HG03521 (cell line): ENCODE results near the gene OCSTAMP.

Experiments used
- ATAC-seq: cut with Tn5 transposase; IDR thresholded peaks from one replicate; pipeline ENCODE4 v1.9.1; 2021; ENCODE audit warnings: mild to moderate bottlenecking, moderate library complexity; ENCODE audit not compliant: unreplicated experiment

Gene OCSTAMP

DNA sequence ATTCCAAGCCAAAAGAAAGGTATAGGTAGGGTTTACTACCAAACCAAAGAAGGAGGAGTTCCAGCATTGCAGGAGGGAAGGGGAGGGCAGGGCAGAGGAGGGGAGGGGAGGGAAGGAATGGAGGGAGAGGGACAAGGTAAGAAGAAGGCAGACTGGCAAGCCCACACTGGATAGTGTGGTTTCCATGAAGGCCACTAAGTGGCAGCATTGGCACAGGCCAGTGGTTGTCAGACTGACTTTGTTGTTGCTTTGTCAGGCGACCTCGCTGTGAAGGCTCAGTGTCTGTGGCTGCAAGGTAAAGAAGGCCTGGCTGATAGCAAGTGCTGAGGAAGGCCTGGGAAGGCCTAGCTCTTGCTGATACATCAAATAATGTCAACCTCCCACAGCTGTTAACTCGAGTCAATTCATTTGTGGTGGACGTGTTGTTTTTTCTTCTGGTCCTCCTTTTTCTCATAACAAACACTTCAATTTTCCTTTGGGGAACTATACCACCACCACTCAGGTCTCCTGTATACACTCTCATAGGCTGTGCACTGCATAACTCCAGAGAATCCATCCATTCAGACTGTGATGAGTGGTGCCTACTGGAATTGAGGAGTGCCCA lies 29.4 kb downstream of the OCSTAMP start:
- ATAC-seq, result no peak

DNA sequence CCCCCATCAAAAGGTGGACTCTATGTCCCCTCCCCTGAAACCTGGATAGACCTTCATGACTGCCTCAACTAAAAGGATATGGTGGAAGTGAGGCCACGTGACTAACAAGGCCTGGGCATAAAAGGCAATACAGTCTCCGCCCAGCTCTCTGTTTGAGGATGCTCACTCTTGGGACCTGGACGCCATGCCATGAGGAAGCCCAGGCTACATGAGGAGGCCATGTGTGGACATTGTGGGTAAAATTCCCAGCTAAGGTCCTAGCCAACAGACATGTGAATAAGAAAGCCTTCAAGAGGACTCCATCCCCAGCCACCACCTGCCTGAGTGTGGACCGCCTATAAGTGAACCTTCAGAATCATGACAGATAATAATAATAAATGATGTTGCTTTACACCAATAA lies 29.9 kb downstream of the OCSTAMP start:
- no peak for ATAC-seq

DNA sequence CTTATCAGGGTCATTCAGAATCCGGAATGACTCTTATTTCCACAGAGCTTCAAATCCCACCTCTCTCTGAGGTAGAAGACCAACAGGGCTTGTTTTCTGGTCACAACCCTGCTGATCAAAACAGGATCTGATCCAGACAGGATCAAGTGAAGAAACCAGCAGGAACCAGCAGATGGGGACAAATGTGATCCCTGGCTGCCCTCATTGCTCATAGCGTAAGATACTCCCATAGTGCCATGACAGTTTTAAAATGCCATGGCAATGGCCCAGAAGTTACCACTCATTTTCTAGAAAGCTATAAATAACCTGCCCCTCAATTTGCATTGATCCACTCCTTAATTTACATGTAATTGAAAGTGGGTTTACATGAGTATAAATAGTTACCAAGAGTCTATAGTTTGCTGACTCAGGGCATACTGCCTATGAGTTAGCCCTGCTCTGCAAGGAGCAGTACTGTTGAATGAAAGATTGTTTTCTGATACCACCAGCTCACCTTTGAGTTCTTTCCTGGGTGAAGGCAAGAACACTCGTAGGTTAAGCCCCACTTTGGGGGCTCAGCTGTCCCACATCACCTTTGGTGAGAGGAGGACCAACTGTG lies 30.9 kb downstream of the OCSTAMP start:
- ATAC-seq, result no peak

DNA sequence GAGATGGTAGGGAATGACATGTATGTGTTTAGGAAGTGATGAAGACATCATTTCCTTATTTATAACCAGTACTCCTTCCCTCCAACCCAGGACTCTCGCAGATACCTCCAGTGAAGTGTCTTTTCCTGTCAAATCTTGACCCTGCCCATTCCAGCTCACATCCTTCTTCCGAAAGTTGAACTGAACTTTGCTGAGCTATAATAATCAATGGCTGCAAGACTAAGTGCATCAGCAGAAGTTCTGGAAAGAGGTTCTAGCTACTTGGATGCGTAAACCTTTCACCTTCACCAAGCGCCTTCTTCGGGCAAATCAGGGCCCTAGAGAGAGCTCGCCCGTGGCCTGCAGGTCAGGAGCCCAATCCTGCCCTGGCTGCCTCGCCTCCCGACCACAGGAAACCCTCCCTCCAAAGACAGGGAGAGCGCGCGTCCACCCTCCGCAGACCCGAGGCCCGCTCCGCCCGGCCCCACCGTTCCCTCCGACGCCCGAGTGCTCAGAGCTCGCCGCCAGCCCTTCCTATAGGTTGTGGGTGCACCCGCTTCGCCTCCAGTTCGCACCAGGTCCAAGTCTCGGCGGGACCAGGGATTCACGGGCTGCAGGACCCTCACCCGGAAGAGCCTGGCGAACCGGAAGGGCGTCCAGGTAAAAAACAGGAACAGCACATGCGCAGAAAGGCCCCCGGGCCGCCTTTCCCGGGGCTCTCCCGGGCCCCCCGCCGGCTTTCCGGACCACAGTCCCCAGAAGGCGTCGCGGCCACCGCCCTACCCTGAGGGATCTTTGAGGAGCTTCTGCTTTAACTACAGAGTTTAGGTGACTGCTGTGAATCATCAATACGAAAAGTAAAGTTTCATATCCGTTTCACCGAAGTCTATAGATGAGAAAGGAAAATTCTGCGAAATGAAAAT lies 37.3 kb downstream of the OCSTAMP start, which contains the start of gene ZNF334:
Gene ZNF334, minus strand, starts transcription at position 617 of the 902 bp plus-strand sequence. CDS start 1,457 bp downstream, outside the sequence.
- no peak for ATAC-seq

DNA sequence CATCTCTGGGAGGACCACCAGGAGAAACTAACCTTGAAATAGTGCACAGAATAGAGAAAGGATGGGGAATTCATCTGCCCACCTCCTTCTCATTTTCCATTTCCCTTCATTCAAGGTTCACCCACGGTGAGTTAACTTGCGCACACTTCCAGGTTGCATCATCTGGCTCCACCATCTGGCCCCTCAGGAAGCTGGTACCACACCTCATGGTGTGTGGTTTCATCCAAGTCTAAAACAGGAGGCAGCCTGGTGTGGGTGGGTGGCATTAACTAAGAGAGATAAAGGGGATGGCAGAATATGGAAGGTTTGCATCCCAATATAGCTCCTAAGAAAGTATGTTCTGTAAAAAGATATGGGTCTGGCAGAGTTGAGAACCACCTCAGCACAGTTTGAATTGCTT lies 40.9 kb downstream of the OCSTAMP start:
- no peak for ATAC-seq

DNA sequence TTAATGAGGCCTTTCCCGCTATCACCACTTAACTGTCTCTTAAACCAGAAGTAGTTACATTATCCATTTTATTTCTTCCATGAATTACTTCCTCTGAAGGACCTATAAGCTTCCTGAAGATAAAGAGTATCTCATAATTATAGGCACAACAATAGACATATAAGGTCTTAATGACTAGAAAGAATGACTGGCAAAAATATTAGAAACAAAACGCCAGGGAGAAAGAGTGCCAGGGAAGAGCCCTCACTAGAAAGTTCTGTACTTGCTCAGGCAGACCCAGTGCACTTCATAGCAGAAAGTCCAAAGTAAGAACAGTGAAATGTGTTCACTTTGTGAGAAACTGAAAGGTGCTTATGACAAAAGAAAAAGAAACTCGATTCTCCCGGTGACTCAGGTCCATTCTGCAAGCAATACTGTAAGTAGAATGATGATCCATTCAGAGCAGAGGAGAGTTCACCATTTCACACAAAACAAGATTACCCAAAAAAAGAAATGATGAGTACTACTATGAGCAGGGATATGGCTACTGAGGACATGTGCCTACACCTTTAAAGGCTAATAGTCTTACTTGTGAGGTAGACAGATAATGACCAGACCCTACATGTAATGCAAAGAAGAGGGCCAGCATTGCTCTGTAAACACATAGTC lies 42.6 kb downstream of the OCSTAMP start:
- no peak for ATAC-seq

DNA sequence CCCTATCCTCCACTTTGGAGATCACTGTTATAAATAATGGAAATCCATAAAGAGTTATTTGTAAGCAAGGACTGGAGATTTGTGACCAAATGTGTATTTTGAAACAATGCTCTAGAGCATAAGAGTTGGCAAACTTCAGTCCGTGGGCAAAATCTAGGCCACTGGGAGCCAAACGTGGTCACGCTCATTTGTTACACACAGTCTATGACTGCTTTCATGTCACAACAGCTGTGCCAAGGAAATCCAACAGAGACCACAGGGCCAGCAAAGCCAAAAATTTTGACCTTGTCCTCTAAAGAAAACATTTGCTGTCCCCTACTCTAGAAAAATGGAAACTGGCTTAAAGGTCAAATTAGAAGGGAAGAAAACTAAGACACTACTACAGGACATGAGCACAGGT lies 44.9 kb downstream of the OCSTAMP start:
- ATAC-seq, result no peak

DNA sequence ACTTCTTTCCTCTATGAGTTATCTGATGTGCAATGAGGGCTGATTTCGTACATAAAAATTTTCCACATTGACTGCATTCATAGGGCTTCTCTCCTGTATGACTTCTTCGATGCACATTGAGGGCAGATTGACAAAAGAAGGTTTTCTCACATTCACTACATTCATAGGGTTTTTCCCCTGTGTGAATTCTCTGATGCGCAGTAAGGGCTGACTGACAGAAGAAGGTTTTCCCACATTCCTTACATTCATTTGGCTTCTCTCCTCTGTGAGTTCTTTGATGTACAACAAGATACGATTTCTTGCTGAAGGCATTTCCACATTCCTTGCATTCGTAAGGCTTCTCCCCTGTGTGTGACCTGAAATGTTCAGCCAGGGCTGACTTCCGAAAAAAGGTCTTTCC lies 48.5 kb downstream of the OCSTAMP start:
- ATAC-seq, result no peak

DNA sequence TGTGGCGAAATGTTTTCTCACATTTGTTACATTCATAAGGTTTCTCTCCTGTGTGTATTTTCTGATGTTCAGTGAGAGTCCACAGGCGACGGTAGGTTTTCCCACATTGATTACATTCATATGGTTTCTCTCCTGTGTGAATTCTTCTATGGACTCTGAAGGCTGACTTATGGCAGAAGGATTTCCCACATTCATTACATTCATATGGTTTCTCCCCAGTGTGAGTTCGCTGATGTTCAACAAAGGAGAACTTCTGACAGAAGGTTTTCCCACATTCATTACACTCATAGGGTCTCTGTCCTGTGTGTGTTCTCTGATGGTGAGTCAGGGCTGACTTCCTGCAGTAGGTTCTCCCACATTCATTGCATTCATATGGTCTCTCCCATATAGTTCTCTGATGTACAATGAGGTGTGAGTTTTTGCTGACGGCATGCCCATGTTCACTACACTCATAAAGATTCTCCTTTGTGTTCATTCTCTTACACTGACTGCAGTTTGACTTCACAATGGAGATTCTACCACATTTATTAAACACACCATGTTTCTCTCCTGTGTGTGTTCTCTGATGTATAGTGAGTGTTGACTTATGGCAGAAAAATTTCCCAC lies 49.0 kb downstream of the OCSTAMP start:
- ATAC-seq, result no peak

DNA sequence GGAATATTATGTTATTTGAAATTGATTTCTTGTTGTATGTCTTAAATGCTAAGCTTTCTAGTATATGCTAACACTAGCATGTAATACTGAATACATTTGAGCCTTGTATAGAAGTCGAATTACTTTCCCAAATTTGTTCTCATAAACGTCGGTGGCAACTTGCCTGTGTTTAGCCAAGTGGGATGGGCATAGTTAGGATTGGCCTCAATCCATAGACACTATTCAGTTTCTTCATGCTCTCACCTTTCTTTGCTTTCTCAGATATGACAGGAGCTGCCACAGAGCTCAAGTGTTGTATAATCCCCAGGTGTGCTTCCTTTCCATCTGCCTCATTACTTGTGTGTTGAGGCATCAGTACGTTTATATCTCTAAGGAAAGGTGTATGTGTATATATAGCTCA lies 56.4 kb downstream of the OCSTAMP start:
- ATAC-seq, result no peak

DNA sequence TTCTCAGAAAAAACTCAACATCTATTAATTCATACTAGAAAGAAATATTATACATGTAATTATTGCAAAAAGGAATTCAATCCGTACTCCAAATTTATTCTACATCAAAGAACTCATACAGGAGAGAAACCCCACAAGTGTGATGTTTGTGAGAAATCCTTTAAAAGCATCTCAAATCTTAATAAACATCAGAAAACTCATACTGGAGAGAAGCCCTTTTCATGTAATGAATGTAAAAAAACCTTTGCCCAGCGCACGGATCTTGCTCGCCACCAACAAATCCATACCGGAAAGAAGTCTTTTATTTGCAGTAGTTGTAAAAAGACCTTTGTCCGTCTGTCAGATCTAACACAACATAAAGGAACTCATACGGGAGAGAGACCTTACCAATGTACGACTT lies 59.1 kb downstream of the OCSTAMP start:
- no peak for ATAC-seq
